Activated naive CD4-positive, alpha-beta T cell treated with Interleukin-2 at 50 U/mL for 16 hours (primary cell): Measurements from ENCODE around the gene PDZD4.

ENCODE experiments used
- DNase-seq: peaks from one replicate; pipeline ENCODE4 v3.0.0-alpha.2; 2020

Gene PDZD4, protein sequence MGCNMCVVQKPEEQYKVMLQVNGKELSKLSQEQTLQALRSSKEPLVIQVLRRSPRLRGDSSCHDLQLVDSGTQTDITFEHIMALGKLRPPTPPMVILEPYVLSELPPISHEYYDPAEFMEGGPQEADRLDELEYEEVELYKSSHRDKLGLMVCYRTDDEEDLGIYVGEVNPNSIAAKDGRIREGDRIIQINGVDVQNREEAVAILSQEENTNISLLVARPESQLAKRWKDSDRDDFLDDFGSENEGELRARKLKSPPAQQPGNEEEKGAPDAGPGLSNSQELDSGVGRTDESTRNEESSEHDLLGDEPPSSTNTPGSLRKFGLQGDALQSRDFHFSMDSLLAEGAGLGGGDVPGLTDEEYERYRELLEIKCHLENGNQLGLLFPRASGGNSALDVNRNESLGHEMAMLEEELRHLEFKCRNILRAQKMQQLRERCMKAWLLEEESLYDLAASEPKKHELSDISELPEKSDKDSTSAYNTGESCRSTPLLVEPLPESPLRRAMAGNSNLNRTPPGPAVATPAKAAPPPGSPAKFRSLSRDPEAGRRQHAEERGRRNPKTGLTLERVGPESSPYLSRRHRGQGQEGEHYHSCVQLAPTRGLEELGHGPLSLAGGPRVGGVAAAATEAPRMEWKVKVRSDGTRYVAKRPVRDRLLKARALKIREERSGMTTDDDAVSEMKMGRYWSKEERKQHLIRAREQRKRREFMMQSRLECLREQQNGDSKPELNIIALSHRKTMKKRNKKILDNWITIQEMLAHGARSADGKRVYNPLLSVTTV

DNA sequence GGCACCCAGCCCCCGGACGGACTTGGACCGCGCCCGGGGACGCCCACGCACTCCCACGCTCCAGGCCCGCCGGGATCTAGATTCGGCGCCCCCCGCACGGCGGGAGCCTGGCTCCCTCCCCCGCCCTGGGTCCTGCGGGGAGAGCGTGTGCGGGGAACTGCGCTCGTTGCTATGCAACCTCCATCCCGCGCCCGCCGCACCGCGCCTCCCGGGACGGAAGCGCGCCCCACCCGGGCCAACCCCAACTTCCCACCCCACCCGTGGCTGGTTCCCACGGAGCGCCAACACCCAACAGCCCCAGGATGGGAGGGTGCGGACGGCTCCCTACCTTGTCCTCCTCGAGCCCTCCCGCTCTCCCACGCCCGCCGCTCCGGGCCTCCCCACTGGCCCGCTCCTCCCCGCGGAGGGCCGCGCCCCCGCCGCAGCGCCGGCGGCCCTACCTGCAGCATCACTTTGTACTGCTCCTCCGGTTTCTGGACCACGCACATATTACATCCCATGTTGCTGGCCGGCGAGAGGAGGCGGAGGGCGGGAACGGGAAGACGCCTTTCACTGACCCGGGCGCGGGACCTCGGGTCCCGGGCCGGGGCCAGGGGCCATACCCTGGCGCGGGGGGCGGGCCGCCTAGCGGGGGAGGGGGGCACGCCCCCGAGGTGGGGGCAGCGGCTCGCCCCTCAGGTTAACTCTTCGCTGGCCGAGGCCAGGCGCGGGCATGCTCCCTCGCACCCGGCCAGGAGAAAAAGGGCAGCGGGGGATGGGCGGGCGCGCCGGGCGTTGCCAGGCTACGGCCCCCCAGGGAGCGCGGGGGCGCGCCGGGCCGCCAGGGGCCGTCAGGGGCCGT lies at the start of gene PDZD4:
PDZD4 (minus strand) TSS at position 746 of the 841 bp plus-strand sequence; CDS start at position 500, 246 bp downstream.
- peak; percentile 32 for DNase-seq

DNA sequence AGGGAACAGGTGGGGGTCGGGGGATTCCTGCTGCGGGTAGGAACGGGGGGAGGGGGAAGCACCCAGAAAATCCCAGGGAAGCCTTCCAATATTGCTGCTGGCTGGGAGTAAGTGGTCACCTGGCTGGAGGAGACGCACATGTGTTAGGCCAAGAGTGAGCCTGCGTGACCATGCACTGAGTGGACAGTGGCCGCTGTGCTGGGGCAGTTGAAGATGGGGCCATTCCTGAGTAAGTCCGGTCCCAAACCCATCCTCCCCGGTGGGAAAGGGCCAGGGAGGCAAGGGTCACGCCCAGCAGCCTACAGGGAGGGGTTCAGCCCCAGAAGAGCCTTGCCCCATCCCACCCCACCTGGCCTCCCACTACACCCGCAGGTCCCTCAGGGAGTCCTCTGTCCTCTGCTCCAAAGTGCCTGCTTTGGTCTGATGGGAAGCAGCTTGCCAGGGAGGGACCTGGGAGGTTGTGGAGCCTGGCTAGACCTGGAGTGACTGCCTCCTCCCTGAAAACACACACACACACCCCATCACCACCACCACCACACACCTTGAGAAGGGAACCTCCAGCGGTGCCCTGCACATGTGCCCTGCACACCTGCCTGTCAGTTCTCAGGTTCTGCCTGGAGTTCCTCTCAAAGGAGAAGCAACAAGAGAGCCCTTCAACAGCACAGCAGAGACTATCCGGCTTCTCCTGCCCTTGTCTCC lies 49.5 kb upstream of the PDZD4 start:
- DNase-seq, result no peak

DNA sequence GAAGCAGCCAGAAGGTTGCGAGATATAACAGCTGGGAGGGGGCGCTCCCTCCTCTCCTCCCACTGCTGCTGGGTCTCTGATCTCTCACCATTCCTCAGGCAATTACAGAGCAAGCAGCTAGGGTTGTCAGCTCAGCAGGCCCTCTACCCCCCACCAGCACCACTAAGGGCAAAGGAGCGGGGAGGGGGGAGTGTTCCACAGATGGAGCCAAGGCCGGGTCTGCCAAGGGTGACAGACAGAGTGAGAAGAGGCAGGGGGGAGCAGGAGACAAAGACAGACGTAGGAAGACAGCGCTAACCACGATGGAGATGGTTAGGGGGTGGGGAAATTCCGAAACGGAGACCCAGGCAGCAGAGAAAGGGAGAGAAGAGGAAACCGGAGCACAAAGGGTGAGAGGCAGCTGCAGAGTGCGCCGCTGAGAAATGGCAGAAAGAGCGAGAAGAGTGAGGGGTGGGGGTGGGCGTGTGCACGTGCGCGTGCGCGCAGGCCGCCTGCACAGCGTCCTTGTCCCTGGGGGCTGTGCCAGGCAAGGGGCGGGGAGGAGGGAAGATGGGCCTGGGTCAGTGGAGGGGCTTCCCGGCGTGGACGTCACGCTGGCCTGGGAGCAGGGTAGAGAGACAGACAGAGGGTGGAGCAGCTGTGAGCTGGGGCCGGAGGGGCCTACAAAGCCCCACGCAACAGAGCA lies 48.8 kb upstream of the PDZD4 start:
- peak; percentile 21 for DNase-seq

DNA sequence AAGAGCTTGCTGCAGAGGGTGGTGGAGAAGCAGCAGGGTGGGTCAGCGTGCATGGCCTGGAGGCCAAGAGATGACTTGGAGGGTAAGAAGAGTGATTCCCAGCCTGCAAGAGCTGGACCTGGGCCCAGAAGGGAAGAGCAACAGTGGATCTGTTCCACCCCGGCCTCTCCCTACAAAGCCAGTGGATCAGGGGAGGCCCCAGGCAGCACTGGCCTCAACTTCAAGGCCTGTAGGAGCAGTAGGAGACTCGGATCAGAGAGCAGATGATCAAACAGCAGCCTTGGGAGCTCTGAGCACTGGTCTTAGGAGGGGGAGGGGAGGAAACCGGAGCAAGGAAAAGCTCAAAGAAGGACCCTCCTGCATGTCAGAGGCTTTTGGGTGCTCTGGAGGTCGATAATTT lies 48.0 kb upstream of the PDZD4 start:
- DNase-seq, result no peak

DNA sequence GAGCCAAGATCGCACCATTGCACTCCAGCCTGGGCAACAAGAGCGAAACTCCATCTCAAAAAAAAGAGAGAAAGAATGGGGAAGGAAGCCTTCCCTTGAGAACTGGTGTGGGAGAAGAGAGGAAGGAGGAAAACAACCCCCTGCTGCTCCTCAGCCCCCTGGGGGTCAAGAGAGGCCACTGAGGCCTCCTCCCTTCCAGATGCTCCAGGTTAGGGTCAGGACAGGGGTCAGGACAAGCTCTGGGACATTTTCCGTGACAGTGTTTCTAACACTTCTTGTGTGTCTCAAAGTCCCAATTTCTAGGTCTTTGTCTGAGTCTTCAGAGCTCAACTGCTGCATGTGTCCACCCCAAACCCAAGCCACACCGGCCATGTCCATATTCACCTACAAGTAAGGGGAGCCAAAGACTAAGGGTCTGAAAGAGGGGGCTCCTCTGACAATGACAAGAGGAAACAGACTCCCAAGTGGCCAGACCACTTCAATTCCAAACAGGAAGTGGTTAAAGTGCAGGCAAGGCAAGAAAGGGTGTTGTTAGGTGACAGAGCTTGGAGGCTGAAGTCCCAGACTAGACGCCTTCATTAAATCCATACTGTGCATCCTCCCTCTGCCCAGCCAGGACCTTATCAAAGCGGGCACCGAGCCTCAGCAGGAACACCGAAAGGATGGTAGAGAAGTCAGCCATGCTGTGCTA lies 47.4 kb upstream of the PDZD4 start:
- no peak for DNase-seq

DNA sequence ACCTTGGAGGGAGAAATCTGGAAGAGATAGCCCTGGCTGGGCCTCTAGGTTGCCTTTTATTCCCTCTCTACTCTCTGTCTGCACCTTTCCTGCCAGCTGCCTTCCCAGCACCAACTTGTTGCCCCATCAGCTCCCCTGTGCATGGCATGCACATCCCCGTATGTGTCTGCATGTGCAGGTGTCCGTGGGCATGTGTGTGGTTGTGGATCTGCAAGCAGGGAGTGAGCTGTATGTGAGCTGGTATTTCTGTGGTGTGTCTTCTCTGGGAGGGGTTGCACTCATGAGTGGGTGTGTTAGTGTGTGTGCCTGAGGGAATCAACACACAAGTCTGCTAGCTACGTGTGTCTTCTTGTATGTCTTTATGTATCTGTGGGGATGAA lies 45.8 kb upstream of the PDZD4 start:
- no peak for DNase-seq

DNA sequence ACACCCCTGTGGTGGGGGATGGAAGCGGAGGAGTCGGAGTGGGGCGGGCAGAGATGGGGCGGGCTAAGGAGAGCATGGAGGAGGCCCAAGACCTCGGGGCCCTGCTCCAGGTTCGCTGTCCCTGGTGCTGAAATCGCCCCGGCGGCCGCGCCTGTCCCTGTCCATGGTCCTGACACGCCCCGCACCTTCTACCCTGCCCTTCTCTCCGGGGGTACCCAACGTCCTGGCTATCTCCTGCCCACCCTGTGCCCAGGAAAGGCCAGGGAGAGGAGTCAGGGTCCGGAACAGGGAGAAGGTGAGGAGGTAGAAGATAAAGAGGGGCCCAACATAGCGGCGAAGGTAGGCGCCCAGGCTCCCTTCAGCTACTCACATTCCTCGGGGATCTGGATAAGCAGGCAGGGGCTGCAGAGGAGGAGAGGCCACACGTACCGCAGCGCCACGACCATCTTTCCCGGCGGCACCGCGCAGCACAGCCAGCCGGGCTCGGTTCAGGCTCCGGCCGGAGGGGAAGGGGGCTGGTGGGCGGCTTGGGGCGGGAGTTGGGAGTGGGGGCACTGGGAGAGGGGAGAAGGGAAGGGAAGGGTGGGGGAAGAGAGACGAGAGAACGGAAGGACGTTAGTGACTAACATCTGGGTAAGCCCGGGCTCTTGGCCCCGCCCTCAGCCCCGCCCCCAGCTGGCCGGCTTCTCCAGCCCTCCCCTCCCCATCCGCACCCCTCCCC lies 45.2 kb upstream of the PDZD4 start:
- DNase-seq, result peak; percentile 68

DNA sequence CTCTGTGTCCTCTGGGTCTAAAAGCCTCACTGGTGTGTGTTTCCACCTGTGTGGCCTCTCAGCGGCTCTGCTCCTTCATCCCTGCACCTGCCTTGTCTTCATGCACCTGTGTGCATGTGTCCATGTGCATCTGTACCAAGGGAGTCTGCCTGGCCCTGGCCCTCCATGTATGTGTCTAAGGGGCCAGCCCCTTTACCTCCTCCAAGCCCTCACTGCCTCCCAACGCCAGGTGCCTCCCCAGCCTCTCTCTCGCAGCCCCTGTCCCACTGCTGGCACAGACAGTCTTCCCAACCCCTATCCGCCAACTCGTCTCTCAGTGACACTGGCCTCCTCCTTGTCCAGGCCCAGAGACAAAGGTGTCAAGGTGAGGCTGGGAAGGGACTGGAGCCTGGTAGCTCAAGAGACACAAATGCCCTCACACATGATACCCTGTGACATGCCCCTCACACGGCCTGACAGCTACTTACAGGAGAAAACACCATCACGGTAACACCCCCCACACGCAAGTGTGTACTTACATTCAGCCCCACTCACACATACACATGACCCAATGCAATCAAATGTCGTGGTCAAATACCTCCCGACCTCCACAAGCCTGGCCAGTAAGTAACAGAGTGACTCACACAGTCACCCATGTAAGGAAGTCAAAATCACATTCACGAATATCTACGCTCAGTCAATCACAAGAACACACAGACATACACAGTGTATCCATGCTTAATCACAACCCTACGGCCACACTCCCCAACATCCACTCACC lies 44.2 kb upstream of the PDZD4 start:
- DNase-seq, result no peak

DNA sequence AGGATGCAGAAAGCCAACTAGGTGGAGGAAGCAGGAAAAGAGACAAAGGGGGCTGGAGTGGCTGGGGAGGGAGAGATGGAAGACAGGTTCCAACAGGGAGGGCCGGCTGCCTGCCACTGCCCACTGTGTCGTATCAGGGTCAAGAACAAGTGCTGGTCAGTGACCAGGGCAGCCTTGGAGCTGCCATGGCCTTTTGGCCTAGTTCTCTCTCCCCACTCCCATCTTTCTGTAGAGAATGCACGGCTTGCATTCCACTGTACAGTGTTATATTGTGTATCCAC lies 43.7 kb upstream of the PDZD4 start:
- no peak for DNase-seq

DNA sequence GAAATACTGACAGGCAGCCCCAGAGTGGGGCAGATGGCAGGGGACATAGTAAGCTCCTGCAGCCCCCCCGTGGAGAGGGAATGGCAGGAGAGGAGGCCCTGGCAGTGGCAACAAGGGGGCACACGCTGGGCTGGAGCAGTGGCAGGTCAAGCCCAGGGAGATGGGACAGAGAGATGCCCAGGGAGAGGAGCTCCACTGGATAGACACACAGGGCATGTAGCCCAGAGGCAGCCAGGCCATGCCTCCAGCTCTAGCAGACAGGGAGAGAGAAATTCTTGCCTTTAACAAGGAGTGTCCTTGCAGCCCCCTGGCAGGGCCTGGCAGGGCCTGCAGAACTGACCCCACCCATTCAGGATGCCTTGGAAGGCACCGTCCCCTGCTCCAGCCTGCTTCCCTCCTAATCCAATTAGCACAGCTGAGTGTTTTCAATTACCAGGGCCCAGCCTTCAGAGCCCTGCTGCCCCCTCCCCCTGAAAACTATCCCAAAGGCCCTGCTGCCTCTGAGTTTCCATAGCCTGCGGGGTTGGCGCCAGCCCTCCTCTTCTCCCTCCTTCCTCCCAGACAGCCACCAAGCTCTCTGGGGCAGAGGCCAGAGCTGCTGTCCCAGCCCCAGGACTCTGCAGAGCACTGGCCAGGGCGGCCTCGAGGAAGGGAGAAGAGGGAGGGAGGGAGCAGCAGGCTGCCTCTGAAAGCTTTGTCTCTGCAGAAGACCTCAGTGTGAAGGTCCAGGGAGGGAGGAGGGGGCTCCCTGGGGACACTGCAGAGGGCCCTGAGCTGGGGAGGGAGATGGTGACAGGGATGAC lies 43.1 kb upstream of the PDZD4 start:
- DNase-seq, result no peak

DNA sequence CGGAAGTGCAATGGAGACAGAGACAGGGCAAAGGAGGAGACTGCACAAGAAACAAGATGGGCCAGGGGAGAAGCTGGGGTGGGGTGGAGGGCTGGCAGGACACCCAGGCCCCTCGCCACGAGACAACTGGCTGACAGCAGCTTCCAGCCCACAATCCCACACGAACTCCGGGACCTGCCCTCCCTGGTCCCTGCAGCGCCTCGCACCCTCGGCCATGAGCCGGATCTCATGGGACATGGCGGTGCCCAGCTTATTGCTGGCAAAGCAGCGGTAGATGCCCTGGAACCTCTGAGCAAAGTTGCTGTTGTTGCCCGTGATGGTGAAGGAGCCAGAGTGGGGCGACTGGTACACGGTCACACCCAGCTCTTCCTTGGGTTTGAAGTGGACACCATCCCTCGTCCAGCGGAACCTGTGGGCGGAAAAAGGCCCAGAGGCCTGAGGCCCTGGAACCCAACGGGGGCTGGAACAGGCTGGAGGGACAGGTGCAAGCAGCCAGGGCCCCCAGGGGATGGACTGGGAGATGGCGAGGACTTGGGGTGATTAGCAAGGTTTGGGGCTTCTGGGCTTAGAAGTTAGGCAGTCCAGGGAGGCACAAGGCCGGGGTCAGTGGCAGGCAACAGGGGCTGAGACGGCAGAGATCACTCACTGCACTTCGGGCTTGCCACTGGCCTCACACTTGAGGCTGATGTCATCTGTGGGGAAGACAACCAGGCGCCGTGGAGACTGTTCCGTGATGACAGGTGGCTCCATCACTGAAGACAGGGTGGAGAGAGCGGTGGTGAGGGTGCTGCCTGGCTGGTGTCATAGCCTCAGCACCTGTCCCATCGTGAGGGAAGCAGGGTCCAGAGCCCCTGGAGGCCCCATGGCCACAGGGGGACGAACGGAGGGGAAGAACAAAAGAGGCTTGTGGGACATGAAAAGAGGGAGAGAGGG lies 41.9 kb upstream of the PDZD4 start:
- DNase-seq, result no peak

DNA sequence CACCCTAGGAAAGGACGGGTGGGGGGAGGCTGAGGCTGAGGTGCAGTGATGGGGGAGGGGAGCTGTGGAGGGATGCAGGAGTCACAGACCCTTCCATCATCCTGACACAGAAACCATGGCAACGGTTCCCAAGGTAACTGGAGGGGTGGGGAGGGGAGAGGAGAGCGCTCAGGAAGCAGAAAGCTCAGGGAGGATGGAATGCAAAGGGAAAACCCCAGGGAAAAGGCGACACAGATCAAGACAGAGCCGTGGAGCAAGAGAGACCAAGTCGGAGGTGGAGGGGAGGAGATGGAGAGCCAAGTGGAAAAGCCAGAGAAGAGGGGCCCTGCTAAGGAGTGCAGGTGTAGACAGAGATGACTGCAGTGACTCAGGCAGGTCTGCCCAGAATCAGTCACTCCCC lies 41.1 kb upstream of the PDZD4 start:
- DNase-seq, result no peak

DNA sequence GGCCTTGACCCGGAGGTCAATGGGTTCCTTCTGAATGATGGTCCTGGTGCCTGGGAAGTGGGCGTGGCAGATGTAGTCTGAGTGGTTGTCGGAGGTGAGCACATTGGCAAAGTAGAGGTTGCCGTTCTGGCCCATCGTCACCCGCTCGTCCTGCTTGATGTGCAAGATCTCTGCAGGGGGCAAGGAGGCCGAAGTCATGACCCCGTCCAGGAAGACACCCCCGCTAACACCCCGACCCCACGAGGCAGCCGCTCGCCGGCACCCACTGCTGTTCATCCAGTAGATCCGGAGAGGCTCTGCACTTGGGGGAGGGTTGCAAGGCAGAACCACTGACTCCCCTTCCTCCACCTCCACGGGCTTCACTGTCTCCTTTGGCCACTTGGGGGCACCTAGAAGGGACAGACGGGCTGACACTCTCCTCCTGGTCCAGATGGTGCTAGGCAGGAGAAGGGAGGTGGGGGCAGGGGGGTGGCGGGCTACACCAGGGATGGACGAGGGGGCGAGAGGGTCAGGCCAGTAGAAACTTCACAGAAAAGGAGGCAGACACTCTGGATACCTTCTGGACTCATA lies 40.5 kb upstream of the PDZD4 start:
- DNase-seq, result no peak

DNA sequence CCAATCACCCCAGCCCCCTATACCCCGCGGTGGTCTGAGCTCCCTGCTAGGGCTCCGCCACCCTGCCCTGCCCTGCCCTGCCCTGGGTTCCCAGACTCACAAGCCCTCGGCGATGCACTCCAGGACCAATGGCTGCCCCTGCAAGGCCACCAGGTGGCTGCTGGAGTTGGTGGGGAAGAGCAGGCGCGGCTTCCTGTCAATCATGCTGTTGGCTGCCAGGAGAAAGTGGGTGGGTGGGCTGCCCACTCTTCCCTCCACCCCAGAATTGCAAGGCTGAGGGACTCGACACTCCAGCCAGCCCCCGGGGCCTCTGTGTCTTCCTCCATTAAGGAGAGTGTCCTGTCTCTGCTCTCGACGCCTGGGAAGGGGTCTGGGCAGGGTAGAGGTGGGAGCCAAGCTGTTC lies 39.9 kb upstream of the PDZD4 start:
- DNase-seq, result no peak

DNA sequence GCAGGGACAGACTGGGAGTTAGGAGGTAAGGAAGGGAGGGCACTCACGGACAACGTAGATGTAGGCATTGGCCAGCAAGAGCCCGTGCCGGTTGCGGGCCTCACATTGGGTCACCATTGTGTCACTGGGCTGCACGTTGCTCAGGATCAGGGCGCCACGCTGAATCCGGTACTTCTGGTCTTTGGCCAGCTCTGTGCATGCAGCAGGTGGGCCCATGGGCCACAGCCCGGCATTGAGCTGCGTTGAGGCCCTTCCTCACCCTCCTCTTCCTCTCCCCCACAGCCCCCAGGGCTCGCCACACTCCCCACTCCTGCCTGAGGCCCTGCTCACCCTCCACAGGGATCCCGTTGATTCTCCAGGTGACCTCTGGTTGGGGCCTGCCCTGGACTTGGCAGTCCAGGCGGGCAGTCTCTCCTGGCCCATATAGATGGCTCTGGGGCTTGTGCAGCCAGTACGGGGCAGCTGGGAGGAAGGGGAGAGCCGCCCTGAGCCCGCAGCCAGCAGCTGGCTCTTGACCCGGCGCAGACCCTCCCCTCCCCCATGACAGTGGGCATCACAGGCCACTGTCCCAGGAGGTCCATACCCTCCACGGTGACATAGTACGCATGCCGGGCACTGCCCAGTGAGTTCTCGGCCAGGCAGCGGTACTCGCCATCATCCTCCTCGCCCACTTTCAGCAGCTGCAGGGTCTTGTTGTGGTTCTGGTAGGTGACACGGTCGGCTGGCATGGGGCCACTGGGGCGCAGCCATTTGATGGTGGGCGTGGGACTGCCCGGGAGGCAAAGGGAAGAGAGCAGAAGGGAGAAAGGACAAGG lies 39.3 kb upstream of the PDZD4 start:
- no peak for DNase-seq

DNA sequence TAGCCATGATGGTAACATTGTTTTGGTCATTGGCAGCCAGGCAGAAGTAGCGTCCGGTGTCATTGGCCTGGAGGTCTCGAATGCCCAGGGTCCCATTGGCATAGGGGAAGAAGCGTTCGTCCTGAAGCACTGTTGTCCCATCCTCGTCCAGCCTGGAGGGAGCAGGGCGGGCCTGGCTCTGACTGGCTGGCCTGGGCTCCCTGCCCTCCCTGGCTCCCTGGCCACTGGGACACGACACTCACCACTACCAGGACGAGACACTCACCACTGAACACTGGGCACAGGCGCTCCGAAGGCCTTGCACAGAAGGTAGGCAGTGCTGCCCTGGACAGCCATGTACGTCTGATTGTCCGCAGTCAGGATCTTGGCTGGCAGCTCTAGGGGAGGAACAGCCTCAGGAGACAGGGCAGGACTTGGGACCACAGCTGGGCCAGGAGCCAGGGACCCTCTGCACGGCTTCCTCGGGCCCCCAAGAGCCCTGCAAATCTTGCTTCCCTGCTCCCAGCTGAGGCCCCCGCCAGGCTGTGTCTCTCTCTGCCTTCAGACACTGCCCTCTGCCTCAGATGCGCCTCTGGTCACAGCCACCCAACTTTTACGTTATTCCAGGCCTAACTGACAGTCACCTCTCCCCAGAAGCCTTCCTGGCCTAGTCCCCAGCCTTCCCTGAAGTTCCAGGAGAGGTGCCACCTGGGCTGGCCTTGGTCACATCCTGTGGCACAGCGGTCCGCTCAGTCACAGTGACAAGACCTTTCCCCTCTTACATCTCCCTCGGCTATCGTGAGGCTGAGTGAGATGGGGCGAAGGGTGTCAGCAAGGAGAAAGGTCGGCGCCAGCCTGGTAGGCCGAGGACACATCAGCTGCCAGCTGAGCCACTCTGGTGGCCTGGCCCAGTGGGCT lies 38.5 kb upstream of the PDZD4 start:
- no peak for DNase-seq
